HCT116 (cell line): Measurements from ENCODE around the gene NEK8.
"Not testable (repeated sequence)": the region's sequence is repeated elsewhere in the genome, so short reads cannot be mapped to it uniquely, and the experiment has no call there.

ENCODE experiments used
- CEBPB ChIP-seq: IDR thresholded peaks from 2 replicates; pipeline ENCODE4 v1.6.1; 2012; ENCODE audit warnings: low read depth
- CTCF ChIP-seq, 3 experiments: fragments of 200-600 bp in 1 of 3; sonication (generic) in 1 of 3; IDR thresholded peaks in 2 of 3; conservative IDR thresholded peaks in 1 of 3; 2 replicates each; pipeline ENCODE4 v1.5.1; 2012 to 2017; ENCODE audit warnings: low read depth in 2 of 3, low read length in 2 of 3, antibody characterized with exemption in 1 of 3, borderline replicate concordance in 1 of 3, control low read depth in 1 of 3, mild to moderate bottlenecking in 1 of 3, mixed read lengths in 1 of 3, mixed run types in 1 of 3, moderate library complexity in 1 of 3; ENCODE audit not compliant: insufficient read depth in 1 of 3
- ELF1 ChIP-seq: IDR thresholded peaks from 2 replicates; pipeline ENCODE4 v1.6.1; 2012; ENCODE audit warnings: low read depth, borderline replicate concordance
- FOSL1 ChIP-seq: IDR thresholded peaks from 2 replicates; pipeline ENCODE4 v1.6.1; 2012; ENCODE audit warnings: low read depth
- MAX ChIP-seq: IDR thresholded peaks from 2 replicates; pipeline ENCODE4 v1.6.1; 2012
- POLR2A ChIP-seq: IDR thresholded peaks from 2 replicates; pipeline ENCODE4 v1.7.0; 2011; ENCODE audit warnings: borderline replicate concordance; ENCODE audit not compliant: insufficient read depth, insufficient read length; ENCODE audit errors: extremely low read depth
- POLR2AphosphoS5 ChIP-seq: IDR thresholded peaks from 2 replicates; pipeline ENCODE4 v1.6.1; 2011; ENCODE audit warnings: mild to moderate bottlenecking, low read depth, low read length, moderate library complexity
- REST ChIP-seq: IDR thresholded peaks from 2 replicates; pipeline ENCODE4 v1.6.1; 2012; ENCODE audit warnings: low read depth
- SIN3A ChIP-seq: IDR thresholded peaks from 2 replicates; pipeline ENCODE4 v1.6.1; 2012; ENCODE audit warnings: low read depth
- TCF7L2 ChIP-seq: IDR thresholded peaks from 2 replicates; pipeline ENCODE4 v1.7.0; 2011; ENCODE audit warnings: borderline replicate concordance, inconsistent platforms; ENCODE audit not compliant: insufficient read depth, insufficient read length; ENCODE audit errors: extremely low read depth
- YY1 ChIP-seq: IDR thresholded peaks from 2 replicates; pipeline ENCODE4 v1.6.1; 2011; ENCODE audit warnings: low read length, low read depth, moderate library complexity, mild to moderate bottlenecking; ENCODE audit not compliant: insufficient replicate concordance; ENCODE audit errors: extremely low read depth
- ZBTB33 ChIP-seq: IDR thresholded peaks from 2 replicates; pipeline ENCODE4 v1.6.1; 2011; ENCODE audit warnings: mild to moderate bottlenecking, low read length, moderate library complexity; ENCODE audit not compliant: insufficient replicate concordance; ENCODE audit errors: extremely low read depth
- ZNF274 ChIP-seq: fragments of 200-500 bp; sonication (Bioruptor generic); IDR thresholded peaks from 2 replicates; pipeline ENCODE4 v1.6.1; 2014; ENCODE audit warnings: mild to moderate bottlenecking, low read depth, low read length, inconsistent platforms

GRCh38 chr17:28723836-28724499 lies 4.6 kb upstream of the NEK8 start:
- not testable (repeated sequence) for TF ChIP-seq CTCF (IDR thresholded peaks at IDR 0.05 in 2 of 3, conservative IDR thresholded peaks at IDR 0.05 in 1 of 3; ENCODE audit: borderline replicate concordance in 1 of 3, insufficient read depth in 1 of 3, low read depth in 2 of 3, low read length in 2 of 3); POLR2A; TCF7L2; YY1; FOSL1; ELF1; POLR2AphosphoS5; ZBTB33; MAX; REST; ZNF274; CEBPB
- TF ChIP-seq SIN3A = 0 out of 2 replicates have a peak, but pooled peaks have one; percentile 4
